HUES48 (cell line): ENCODE measurements around the gene KDM1A.

Experiments
- H3K27ac ChIP-seq: one replicate; pipeline ENCODE4 v1.7.0; 2013; ENCODE audit warnings: low read depth, low read length, inconsistent platforms
- H3K27me3 ChIP-seq: 2 replicates; pipeline ENCODE4 v1.6.1; 2013; ENCODE audit warnings: mild to moderate bottlenecking, low read length; ENCODE audit not compliant: control insufficient read depth, insufficient read depth
- H3K36me3 ChIP-seq: 2 replicates; pipeline ENCODE4 v1.6.1; 2013; ENCODE audit warnings: low read length; ENCODE audit not compliant: control insufficient read depth, insufficient read depth
- H3K4me1 ChIP-seq: 2 replicates; pipeline ENCODE4 v1.6.1; 2013; ENCODE audit warnings: mild to moderate bottlenecking, low read length; ENCODE audit not compliant: control insufficient read depth, insufficient read depth
- H3K4me3 ChIP-seq: 2 replicates; pipeline ENCODE4 v1.5.1; 2013; ENCODE audit warnings: mild to moderate bottlenecking, low read depth, low read length
- H3K9ac ChIP-seq: 2 replicates; pipeline ENCODE4 v1.6.1; 2013; ENCODE audit warnings: mild to moderate bottlenecking, low read depth, low read length, moderate library complexity
- H3K9me3 ChIP-seq: 2 replicates; pipeline ENCODE4 v1.6.1; 2013; ENCODE audit warnings: low read length; ENCODE audit not compliant: control insufficient read depth, insufficient read depth

KDM1A gene

GRCh38 chr1:23092447-23092846 is 73.2 kb downstream of the KDM1A start:
- no peaks in the 10 kb centered on the region for H3K27me3 ChIP-seq
- no peak overlapping the region for H3K27ac ChIP-seq
- H3K9ac ChIP-seq, result no peak overlapping the region
- H3K4me1 ChIP-seq, result no peaks in the 10 kb centered on the region
- H3K4me3 ChIP-seq, result no peak overlapping the region
- H3K36me3 ChIP-seq, result peaks cover 68% of the 10 kb centered on the region
- H3K9me3 ChIP-seq, result no peaks in the 10 kb centered on the region

GRCh38 chr1:23097316-23097715 is 78.0 kb downstream of the KDM1A start:
- Histone ChIP-seq H3K27ac (no peak overlapping the region), H3K36me3 (peaks cover 25% of the 10 kb centered on the region), H3K9me3 (no peaks in the 10 kb centered on the region), H3K4me1 (peaks cover 25% of the 10 kb centered on the region), H3K9ac (no peak overlapping the region), H3K4me3 (no peak overlapping the region), H3K27me3 (no peaks in the 10 kb centered on the region)

- Histone ChIP-seq H3K27ac (no peak overlapping the region), H3K4me1 (peaks cover 32% of the 10 kb centered on the region), H3K36me3 (peaks cover 12% of the 10 kb centered on the region), H3K9me3 (no peaks in the 10 kb centered on the region), H3K9ac (no peak overlapping the region), H3K4me3 (no peak overlapping the region), H3K27me3 (no peaks in the 10 kb centered on the region)
These were observed 79.3 kb downstream of the KDM1A start for GRCh38 chr1:23098463-23099170.

DNA sequence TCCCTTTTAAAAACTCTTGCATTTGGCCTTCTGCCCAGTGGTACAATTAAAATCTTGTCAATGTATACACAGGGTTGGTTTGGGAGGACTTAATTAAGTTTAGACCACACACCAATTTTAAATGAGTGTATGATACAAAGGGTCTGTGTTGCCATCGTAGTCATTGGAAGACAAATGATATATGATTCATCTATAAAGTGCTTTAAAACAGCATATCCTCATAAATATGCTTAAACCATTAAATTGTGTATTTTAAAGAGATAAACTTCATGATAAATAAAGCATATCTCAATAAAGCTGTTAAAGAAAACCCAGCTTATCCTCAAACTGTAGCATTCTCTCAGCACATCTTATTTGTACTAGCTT is 79.9 kb downstream of the KDM1A start:
- Histone ChIP-seq H3K27me3 (no peaks in the 10 kb centered on the region), H3K36me3 (peaks cover 6% of the 10 kb centered on the region), H3K9ac (no peak overlapping the region), H3K4me3 (no peak overlapping the region), H3K4me1 (peaks cover 32% of the 10 kb centered on the region), H3K27ac (no peak overlapping the region), H3K9me3 (no peaks in the 10 kb centered on the region)

GRCh38 chr1:23100074-23100748 is 80.9 kb downstream of the KDM1A start:
- Histone ChIP-seq H3K27ac (peak overlapping the region; percentile 69), H3K36me3 (0 out of 2 replicates have a peak, but pooled peaks cover 6% of the 10 kb centered on the region), H3K9me3 (no peaks in the 10 kb centered on the region), H3K4me3 (no peak overlapping the region), H3K4me1 (peaks cover 32% of the 10 kb centered on the region), H3K27me3 (no peaks in the 10 kb centered on the region), H3K9ac (no peak overlapping the region)

DNA sequence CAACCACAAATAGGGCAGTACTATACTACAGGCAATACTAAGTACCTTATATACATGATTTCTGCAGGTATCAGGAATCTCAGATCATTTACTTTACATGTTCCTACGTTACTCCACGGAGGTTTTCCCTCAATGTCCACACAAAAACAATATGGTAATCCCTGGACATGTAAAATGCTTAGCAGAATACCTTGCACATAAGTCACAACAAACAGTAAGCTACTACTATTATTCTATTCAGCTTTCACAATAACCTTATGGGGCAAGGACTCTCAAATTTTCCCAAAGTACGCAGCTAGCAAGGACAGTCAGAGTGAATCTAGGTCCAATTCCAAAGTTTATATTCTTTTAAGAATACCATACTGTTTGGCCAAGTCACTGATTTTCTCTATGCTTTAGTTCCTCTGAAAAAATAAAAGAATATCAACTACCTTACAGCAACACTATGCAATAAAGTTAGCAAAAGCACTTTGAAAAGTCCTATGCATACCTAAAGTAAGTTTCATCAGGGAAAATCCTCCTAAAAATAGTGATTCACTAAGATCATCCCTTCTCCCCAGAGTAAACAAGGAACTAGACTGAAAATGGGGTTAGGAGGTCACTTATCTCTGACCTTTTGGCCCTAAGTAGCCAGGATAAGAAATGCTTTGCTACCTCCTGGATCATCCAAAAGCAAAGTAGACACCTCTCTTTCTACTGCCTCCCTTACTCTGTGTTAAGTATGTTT is 82.0 kb downstream of the KDM1A start:
- no peaks in the 10 kb centered on the region for H3K27me3 ChIP-seq
- no peak overlapping the region for H3K4me3 ChIP-seq
- H3K27ac ChIP-seq, result peak overlapping the region; percentile 69
- no peaks in the 10 kb centered on the region for H3K9me3 ChIP-seq
- H3K4me1 ChIP-seq, result peaks cover 32% of the 10 kb centered on the region
- no peak overlapping the region for H3K9ac ChIP-seq
- H3K36me3 ChIP-seq, result 0 out of 2 replicates have a peak, but pooled peaks cover 14% of the 10 kb centered on the region

- Histone ChIP-seq H3K4me1 (peaks cover 32% of the 10 kb centered on the region), H3K36me3 (peaks cover 15% of the 10 kb centered on the region; the same call in 1 of the 2 replicates), H3K27me3 (no peaks in the 10 kb centered on the region), H3K9ac (no peak overlapping the region), H3K9me3 (no peaks in the 10 kb centered on the region), H3K27ac (peak overlapping the region; percentile 24), H3K4me3 (no peak overlapping the region)
These were observed 82.6 kb downstream of the KDM1A start for GRCh38 chr1:23101887-23102286.

DNA sequence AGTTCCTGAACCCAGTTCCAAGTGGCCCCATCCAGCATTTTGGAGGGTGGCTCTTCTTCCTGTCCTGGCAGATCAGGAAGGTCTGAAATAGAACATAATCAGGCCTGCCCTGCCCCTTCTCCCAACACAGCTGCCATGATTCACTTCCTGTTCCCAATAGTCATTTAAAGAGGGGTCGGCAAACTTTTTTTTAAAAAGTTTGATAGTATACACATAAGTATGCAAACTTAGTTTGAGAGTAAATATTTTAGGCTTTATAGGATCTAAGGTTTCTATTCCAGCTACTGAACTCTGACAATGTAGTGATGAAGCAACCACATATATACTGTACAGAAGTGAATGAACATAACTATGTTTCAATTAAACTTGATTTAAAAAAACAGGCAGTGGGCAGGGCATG is 83.0 kb downstream of the KDM1A start:
- no peaks in the 10 kb centered on the region for H3K9me3 ChIP-seq
- no peak overlapping the region for H3K4me3 ChIP-seq
- H3K9ac ChIP-seq, result no peak overlapping the region
- peak overlapping the region; percentile 24 for H3K27ac ChIP-seq
- H3K36me3 ChIP-seq, result peaks cover 19% of the 10 kb centered on the region; the same call in 1 of the 2 replicates
- H3K4me1 ChIP-seq, result peaks cover 32% of the 10 kb centered on the region
- H3K27me3 ChIP-seq, result no peaks in the 10 kb centered on the region

DNA sequence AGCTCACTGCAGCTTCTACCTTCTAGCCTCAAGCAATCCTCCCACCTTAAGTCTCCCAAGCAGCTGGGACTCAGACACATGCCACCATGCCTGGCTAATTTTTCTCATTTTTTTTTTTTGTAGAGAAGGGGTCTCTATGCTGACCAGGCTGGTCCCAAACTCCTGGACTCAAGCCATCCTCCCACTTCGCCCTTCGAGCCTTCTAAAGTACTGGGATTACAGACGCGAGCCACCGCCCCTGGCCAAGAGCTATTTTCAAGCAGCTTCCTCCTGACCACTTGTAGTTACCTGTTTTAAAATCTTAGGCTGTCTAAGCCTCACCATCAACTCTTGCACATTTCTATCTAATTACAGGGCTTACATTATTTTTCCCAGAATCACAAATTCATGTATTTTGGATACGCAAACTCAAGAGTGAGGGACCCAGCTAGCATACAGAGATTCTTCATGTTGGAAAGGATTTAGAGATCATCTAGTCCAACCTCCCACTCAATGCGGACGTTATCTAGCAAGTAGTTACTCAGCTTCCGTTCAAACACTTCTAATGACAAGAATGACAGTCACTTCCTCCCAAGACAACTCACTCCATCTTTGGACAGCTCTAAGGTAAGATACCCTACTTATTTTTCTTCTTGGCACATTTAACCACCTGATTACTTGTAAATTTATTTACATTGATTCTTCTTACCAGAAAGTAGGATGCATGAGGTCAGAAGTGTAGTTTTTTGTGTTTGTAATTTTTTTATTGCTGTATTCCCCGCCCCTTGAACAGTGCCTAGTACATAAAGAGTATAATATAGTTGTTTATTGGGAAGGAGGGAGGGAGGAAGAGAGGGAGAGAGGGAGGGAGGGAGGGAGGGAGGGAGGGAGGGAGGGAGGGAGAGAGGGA is 84.0 kb downstream of the KDM1A start:
- Histone ChIP-seq H3K36me3 (peaks cover 28% of the 10 kb centered on the region; the same call in 1 of the 2 replicates), H3K27me3 (no peaks in the 10 kb centered on the region), H3K9me3 (no peaks in the 10 kb centered on the region), H3K9ac (no peak overlapping the region), H3K27ac (no peak overlapping the region), H3K4me1 (peaks cover 32% of the 10 kb centered on the region), H3K4me3 (no peak overlapping the region)

DNA sequence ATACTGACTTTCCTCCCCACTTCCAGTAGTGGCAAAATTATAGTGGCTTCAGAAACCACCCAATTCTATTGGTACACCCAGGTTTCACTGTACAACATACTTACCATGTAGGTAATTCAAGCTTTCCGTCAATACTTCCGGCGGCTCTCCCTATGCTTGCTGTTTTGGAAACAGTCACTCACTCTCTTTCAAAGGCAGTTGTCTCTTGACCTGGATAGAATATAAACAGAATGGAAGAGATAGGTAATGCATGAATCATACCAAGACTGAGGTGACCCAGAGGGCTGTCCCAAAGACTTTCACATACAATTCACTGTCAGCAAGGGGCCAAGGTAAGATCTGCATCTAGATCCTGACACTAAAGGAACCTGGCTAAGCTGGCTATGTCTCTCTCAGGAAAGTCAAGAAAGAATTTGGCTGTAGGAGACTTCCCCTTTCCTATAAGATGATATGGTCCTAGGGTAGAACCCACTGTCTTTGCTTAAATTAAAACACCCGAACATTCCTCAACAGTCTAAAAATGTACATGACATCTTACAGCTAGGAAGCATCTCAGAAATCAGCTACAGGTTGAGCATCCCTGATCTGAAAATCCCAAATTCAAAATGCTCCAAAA is 89.8 kb downstream of the KDM1A start:
- no peak overlapping the region for H3K27ac ChIP-seq
- H3K4me1 ChIP-seq, result peaks cover 5% of the 10 kb centered on the region; the same call in 1 of the 2 replicates
- no peak overlapping the region for H3K9ac ChIP-seq
- no peaks in the 10 kb centered on the region for H3K27me3 ChIP-seq
- H3K36me3 ChIP-seq, result peaks cover 40% of the 10 kb centered on the region; the same call in 1 of the 2 replicates
- H3K4me3 ChIP-seq, result no peak overlapping the region
- no peaks in the 10 kb centered on the region for H3K9me3 ChIP-seq
